Neural progenitor cell (in vitro differentiated cells): ENCODE data around the gene TMEM127.

Experiments used
- CTCF ChIP-seq: fragments of 200-600 bp; sonication (generic); IDR thresholded peaks from 2 replicates; pipeline ENCODE4 v1.5.1; 2017; ENCODE audit warnings: antibody characterized with exemption, mild to moderate bottlenecking
- EZH2 ChIP-seq: fragments of 200-600 bp; sonication (generic); IDR thresholded peaks from 2 replicates; pipeline ENCODE4 v1.6.1; 2017; ENCODE audit warnings: antibody characterized with exemption, mild to moderate bottlenecking, moderate library complexity
- EZH2phosphoT487 ChIP-seq: fragments of 200-600 bp; sonication (generic); IDR thresholded peaks from 2 replicates; pipeline ENCODE4 v1.6.1; 2017; ENCODE audit warnings: antibody characterized with exemption

GRCh38 chr2:96205888-96206287, 59.9 kb downstream of the TMEM127 start:
- TF ChIP-seq CTCF (no peak), EZH2 (no peak), EZH2phosphoT487 (no peak)
